GM18951 (cell line): ENCODE measurements around the gene RAD51B.
"Not testable (repeated sequence)": the region's sequence is repeated elsewhere in the genome, so short reads cannot be mapped to it uniquely, and the experiment has no call there.

Experiments used
- POLR2A ChIP-seq: IDR thresholded peaks from 4 replicates; pipeline ENCODE4 v1.6.1; 2011; ENCODE audit warnings: mild to moderate bottlenecking; ENCODE audit not compliant: insufficient read length, insufficient read depth; ENCODE audit errors: extremely low read depth
- in situ Hi-C: fragments of 300-500 bp; cut with MboI; formaldehyde crosslinking; loops from one replicate; pipeline ENCODE4 v1.12.0; 2022; ENCODE audit warnings: low sequenced_read_pairs, mixed read lengths, inconsistent platforms; ENCODE audit not compliant: unreplicated experiment

RAD51B gene

GRCh38 chr14:68427550-68427890, 607.9 kb downstream of the RAD51B start:
- in situ Hi-C loops: no loop called here
- no peak for TF ChIP-seq POLR2A

- in situ Hi-C loops: not testable (repeated sequence)
Observed at GRCh38 chr14:68428900-68429299, 609.3 kb downstream of the RAD51B start.

- in situ Hi-C loops: not testable (repeated sequence)
Observed at GRCh38 chr14:68434173-68434572, 614.6 kb downstream of the RAD51B start.

- in situ Hi-C loops: not testable (repeated sequence)
Observed at GRCh38 chr14:68435631-68436030, 616.1 kb downstream of the RAD51B start.

GRCh38 chr14:68439676-68440075, 620.1 kb downstream of the RAD51B start:
- in situ Hi-C loops: no loop called here
- TF ChIP-seq POLR2A: no peak

GRCh38 chr14:68440820-68441219, 621.2 kb downstream of the RAD51B start:
- no peak for TF ChIP-seq POLR2A
- in situ Hi-C loops: no loop called here

- in situ Hi-C loops: no loop called here
- TF ChIP-seq POLR2A: no peak
Observed at GRCh38 chr14:68441542-68441941, 622.0 kb downstream of the RAD51B start.

- TF ChIP-seq POLR2A: no peak
- in situ Hi-C loops: no loop called here
Observed at GRCh38 chr14:68442828-68443629, 623.5 kb downstream of the RAD51B start.

- in situ Hi-C loops: no loop called here
- TF ChIP-seq POLR2A: no peak
Observed at GRCh38 chr14:68444449-68445168, 625.0 kb downstream of the RAD51B start.

GRCh38 chr14:68446243-68447040, 626.9 kb downstream of the RAD51B start:
- TF ChIP-seq POLR2A: no peak
- in situ Hi-C loops: no loop called here

- in situ Hi-C loops: no loop called here
- no peak for TF ChIP-seq POLR2A
Observed at GRCh38 chr14:68447581-68448251, 628.1 kb downstream of the RAD51B start.

GRCh38 chr14:68448252-68448902, 628.8 kb downstream of the RAD51B start:
- no peak for TF ChIP-seq POLR2A
- in situ Hi-C loops: no loop called here
